ENCODE results near the gene PARD3B. TPM values are rescaled to one million over a fixed set of nuclear protein-coding genes. Genes with fewer than 3 reads are reported as not detected.

Gene PARD3B
- total and polyA plus RNA-seq, 2 of the 13 experiments (the other 11 are each of a cell fraction or from before 2014, with no cell fraction given): 0.71 to 2.3 TPM

DNA sequence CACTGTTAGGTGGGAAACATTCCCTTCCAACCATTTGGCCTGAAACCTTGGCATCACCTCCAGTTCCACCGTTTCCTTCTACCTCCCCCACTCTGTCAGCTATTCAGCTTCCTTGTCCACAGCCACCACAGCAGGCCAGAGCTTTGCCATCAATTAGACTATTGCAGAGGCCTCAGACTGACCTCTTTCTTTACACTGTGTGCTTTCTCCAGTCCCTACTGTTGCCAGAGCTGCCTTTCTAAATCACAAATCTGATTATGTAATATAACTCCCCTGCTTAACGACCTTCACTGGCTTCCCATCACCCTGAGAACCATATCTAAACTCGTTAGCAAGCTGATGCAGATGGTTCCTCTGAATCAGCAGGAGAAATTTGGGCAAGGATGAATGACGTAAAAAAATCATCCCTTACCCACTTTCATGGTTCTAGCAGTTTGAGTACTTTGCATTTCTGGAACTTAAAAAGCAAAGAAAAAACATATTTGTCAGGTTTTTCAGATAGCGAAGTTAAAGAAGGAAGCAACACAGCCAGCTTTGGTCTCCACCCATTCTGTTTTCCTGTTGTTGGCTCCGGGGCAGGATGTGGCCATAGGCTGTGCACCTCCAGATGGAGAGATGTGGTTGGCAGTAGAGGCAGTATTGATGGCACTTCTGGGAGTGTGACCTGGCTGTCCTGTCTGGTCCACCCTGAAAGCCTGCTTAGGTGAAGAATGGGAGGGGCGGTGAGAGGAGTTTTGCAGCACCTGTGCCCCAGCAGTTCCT, 422.1 kb downstream of the PARD3B start:
- Histone ChIP-seq H2AFZ (ENCODE audit: low read length) (no peak overlapping the region), H3K9me3 (ENCODE audit: low read length) (peaks cover 56% of the 10 kb centered on the region), H3K27me3 (ENCODE audit: control insufficient read depth in 1 of 2, insufficient read depth in 2 of 2, low read length in 2 of 2) (no peaks in the 10 kb centered on the region), H3K36me3 (replicated peaks in 1 of 2; ENCODE audit: control insufficient read depth in 1 of 2, insufficient read depth in 2 of 2, low read length in 2 of 2) (no peaks in the 10 kb centered on the region), H3K27ac (ENCODE audit: extremely low read length, insufficient read depth, low read length) (no peak overlapping the region), H3K4me2 (ENCODE audit: low read depth, low read length) (no peak overlapping the region), H3K4me3 (replicated peaks in 1 of 3; ENCODE audit: insufficient read depth in 1 of 3, low read depth in 2 of 3, low read length in 3 of 3) (no peak overlapping the region), H4K20me1 (ENCODE audit: insufficient read depth, low read length) (no peaks in the 10 kb centered on the region), H3K9ac (ENCODE audit: insufficient read depth, low read depth, low read length) (no peak overlapping the region), H3K4me1 (ENCODE audit: insufficient read depth, low read length) (no peaks in the 10 kb centered on the region), H3K79me2 (ENCODE audit: insufficient read depth, low read length) (no peaks in the 10 kb centered on the region)
- ChIA-PET CTCF (ENCODE audit: low intra/inter-chr PET ratio, low total read pairs) (no interaction called here), POLR2A (no interaction called here)
- in situ Hi-C loops (cut with HindIII; ENCODE audit: extremely low pct_ligation_motif_present, low pct_unique_long_range_greater_than_20kb) (no loop called here), intact Hi-C loops (cut with micrococcal nuclease; ENCODE audit: unreplicated experiment) (no loop called here)
- WGBS (ENCODE audit: low lambda C conversion rate): 36% methylated on average over 7 of the region's 7 CpGs
- FAIRE-seq (no peak), DNase-seq (ENCODE audit: low spot score) (no peak), ATAC-seq (no peak)
- no TSS peak for BruUV-seq (replicated peaks)
- TF ChIP-seq FOXK2 (IDR thresholded peaks at IDR 0.05) (no peak), SMAD9 (CRISPR knock-in tag; IDR thresholded peaks at IDR 0.05) (no peak), JUN (CRISPR knock-in tag; IDR thresholded peaks at IDR 0.05) (no peak)

DNA sequence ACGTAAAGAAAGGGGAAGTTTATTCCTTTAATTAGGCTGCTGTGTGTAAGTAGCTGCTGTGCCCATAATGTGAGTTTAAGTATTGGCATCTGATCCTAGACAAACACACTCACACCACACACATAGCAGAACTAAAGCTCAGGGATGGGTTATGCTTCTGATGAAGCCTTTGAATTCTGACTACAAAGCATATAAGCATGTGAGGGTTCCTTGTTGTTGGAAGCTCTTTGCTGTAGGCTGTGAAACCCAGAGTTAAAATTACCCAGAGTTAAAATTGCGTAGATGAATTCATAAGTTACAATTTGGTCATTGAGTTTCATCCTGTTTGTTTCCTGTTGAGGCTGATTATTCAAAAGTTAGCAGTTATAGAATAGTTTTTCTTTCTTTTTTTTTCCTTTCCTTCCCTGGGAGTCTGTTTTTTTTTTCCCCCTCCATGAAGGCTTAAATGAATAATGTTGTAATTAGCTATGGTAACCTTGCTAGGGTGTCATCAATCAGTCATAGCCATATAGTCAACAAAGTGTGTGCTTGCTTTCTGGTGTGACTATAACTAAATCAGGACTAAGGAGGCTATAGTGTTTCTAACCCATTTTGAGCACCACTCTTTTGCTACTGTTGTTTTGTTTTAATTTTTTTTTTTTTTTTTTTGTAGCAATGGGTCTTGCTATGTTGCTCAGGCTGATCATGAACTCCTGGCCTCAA, 426.1 kb downstream of the PARD3B start:
- ATAC-seq (no peak), DNase-seq (ENCODE audit: low spot score) (no peak), FAIRE-seq (no peak)
- in situ Hi-C loops (cut with HindIII; ENCODE audit: extremely low pct_ligation_motif_present, low pct_unique_long_range_greater_than_20kb) (no loop called here), intact Hi-C loops (cut with micrococcal nuclease; ENCODE audit: unreplicated experiment) (no loop called here)
- Histone ChIP-seq H2AFZ (ENCODE audit: low read length) (no peak overlapping the region), H3K9ac (ENCODE audit: insufficient read depth, low read depth, low read length) (no peak overlapping the region), H4K20me1 (ENCODE audit: insufficient read depth, low read length) (no peaks in the 10 kb centered on the region), H3K27me3 (ENCODE audit: control insufficient read depth in 1 of 2, insufficient read depth in 2 of 2, low read length in 2 of 2) (no peaks in the 10 kb centered on the region), H3K9me3 (ENCODE audit: low read length) (peaks cover 48% of the 10 kb centered on the region), H3K4me2 (ENCODE audit: low read depth, low read length) (no peak overlapping the region), H3K36me3 (replicated peaks in 1 of 2; ENCODE audit: control insufficient read depth in 1 of 2, insufficient read depth in 2 of 2, low read length in 2 of 2) (no peaks in the 10 kb centered on the region), H3K4me1 (ENCODE audit: insufficient read depth, low read length) (no peaks in the 10 kb centered on the region), H3K27ac (ENCODE audit: extremely low read length, insufficient read depth, low read length) (no peak overlapping the region), H3K79me2 (ENCODE audit: insufficient read depth, low read length) (no peaks in the 10 kb centered on the region), H3K4me3 (replicated peaks in 1 of 3; ENCODE audit: insufficient read depth in 1 of 3, low read depth in 2 of 3, low read length in 3 of 3) (no peak overlapping the region)
- CTCF ChIA-PET (ENCODE audit: low intra/inter-chr PET ratio, low total read pairs): no interaction called here
- POLR2A ChIA-PET: no interaction called here
- no TSS peak for BruUV-seq (replicated peaks)
- WGBS (ENCODE audit: low lambda C conversion rate): 31% methylated on average over 2 of the region's 2 CpGs
- no peak for TF ChIP-seq ZNF660 (CRISPR knock-in tag; IDR thresholded peaks at IDR 0.05; ENCODE audit: borderline replicate concordance, low read depth)
- TF ChIP-seq, protein P1, sequence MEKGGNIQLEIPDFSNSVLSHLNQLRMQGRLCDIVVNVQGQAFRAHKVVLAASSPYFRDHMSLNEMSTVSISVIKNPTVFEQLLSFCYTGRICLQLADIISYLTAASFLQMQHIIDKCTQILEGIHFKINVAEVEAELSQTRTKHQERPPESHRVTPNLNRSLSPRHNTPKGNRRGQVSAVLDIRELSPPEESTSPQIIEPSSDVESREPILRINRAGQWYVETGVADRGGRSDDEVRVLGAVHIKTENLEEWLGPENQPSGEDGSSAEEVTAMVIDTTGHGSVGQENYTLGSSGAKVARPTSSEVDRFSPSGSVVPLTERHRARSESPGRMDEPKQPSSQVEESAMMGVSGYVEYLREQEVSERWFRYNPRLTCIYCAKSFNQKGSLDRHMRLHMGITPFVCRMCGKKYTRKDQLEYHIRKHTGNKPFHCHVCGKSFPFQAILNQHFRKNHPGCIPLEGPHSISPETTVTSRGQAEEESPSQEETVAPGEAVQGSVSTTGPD (CRISPR knock-in tag; IDR thresholded peaks at IDR 0.05): no peak
- TF ChIP-seq, protein P2, sequence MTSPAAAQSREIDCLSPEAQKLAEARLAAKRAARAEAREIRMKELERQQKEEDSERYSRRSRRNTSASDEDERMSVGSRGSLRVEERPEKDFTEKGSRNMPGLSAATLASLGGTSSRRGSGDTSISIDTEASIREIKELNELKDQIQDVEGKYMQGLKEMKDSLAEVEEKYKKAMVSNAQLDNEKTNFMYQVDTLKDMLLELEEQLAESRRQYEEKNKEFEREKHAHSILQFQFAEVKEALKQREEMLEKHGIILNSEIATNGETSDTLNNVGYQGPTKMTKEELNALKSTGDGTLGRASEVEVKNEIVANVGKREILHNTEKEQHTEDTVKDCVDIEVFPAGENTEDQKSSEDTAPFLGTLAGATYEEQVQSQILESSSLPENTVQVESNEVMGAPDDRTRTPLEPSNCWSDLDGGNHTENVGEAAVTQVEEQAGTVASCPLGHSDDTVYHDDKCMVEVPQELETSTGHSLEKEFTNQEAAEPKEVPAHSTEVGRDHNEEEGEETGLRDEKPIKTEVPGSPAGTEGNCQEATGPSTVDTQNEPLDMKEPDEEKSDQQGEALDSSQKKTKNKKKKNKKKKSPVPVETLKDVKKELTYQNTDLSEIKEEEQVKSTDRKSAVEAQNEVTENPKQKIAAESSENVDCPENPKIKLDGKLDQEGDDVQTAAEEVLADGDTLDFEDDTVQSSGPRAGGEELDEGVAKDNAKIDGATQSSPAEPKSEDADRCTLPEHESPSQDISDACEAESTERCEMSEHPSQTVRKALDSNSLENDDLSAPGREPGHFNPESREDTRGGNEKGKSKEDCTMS (CRISPR knock-in tag; conservative IDR thresholded peaks at IDR 0.05): no peak
- no peak for TF ChIP-seq ZNF674 (CRISPR knock-in tag; IDR thresholded peaks at IDR 0.05; ENCODE audit: low read depth)
- TF ChIP-seq XBP1 (CRISPR knock-in tag; IDR thresholded peaks at IDR 0.05): no peak
- TF ChIP-seq, protein P3, sequence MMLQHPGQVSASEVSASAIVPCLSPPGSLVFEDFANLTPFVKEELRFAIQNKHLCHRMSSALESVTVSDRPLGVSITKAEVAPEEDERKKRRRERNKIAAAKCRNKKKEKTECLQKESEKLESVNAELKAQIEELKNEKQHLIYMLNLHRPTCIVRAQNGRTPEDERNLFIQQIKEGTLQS (CRISPR knock-in tag; IDR thresholded peaks at IDR 0.05): no peak
- no peak for TF ChIP-seq ZFAT (CRISPR knock-in tag; conservative IDR thresholded peaks at IDR 0.05)
- TF ChIP-seq NCOA1 (CRISPR knock-in tag; IDR thresholded peaks at IDR 0.05): no peak
- TF ChIP-seq NR2C2 (CRISPR knock-in tag; IDR thresholded peaks at IDR 0.05; ENCODE audit: borderline replicate concordance): no peak
- no peak for TF ChIP-seq SIN3B (IDR thresholded peaks at IDR 0.05; ENCODE audit: low read length)

Measured in HepG2 (cell line).